Mesothelial cell of epicardium (in vitro differentiated cells): ENCODE results near the gene BHLHE41. TPM values are rescaled to one million over a fixed set of nuclear protein-coding genes. Genes with fewer than 3 reads are reported as not detected.

Experiments used
- DNase-seq, 2 experiments: peaks; one replicate each; pipeline ENCODE4 v3.0.0; 2021; ENCODE audit warnings: low spot score in 2 of 2; ENCODE audit not compliant: unreplicated experiment in 2 of 2
- H3K27ac Mint-ChIP-seq: 2 replicates; pipeline ENCODE4 v1.8.0; 2021; ENCODE audit warnings: mixed read lengths
- H3K27me3 Mint-ChIP-seq: 2 replicates; pipeline ENCODE4 v1.8.0; 2021; ENCODE audit warnings: low read depth, mixed read lengths
- H3K36me3 Mint-ChIP-seq: 2 replicates; pipeline ENCODE4 v1.8.0; 2021; ENCODE audit warnings: mixed read lengths
- H3K4me1 Mint-ChIP-seq: 2 replicates; pipeline ENCODE4 v1.8.0; 2021; ENCODE audit warnings: mixed read lengths
- H3K4me3 Mint-ChIP-seq: 2 replicates; pipeline ENCODE4 v1.8.0; 2021; ENCODE audit warnings: mild to moderate bottlenecking, moderate library complexity, mixed read lengths
- H3K9me3 Mint-ChIP-seq: 2 replicates; pipeline ENCODE4 v1.8.0; 2021; ENCODE audit warnings: mixed read lengths
- total RNA-seq: library from RNA; stranded (reverse); gene quantifications from 3 replicates; pipeline ENCODE4 v1.2.1, GENCODE V29; 2021
- TF ChIP-seq, protein P1 (sequence below): fragments of 200-600 bp; sonication (generic); IDR thresholded peaks from one replicate; pipeline ENCODE4 v1.5.0; 2021; ENCODE audit warnings: antibody characterized with exemption; ENCODE audit not compliant: unreplicated experiment

BHLHE41 gene
- total RNA-seq, 1 donor from 2014 or later = 9.2 TPM

DNA sequence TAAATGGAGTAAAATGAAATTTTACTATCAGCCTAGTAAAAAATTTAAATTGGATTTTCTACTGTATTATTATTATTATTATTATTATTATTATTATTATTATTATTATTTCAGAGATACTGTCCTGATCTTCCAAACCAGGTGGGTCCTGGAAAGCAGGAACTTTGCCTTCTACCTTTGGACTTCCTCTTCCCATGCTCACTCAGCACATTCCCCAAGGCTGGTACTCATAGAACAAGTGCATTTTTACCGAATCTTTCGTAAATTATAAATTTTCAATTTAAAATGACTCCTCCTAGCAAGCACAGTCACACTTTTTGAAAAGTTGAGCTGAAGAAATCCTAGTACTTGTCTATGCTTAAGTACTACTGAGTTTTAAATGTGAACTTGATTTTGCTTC, 29.7 kb downstream of the BHLHE41 start:
- no peaks in the 10 kb centered on the region for H3K9me3 Mint-ChIP-seq
- H3K4me1 Mint-ChIP-seq = peaks cover 35% of the 10 kb centered on the region
- H3K27ac Mint-ChIP-seq = no peak overlapping the region
- DNase-seq = no peak
- TF ChIP-seq, protein P1, sequence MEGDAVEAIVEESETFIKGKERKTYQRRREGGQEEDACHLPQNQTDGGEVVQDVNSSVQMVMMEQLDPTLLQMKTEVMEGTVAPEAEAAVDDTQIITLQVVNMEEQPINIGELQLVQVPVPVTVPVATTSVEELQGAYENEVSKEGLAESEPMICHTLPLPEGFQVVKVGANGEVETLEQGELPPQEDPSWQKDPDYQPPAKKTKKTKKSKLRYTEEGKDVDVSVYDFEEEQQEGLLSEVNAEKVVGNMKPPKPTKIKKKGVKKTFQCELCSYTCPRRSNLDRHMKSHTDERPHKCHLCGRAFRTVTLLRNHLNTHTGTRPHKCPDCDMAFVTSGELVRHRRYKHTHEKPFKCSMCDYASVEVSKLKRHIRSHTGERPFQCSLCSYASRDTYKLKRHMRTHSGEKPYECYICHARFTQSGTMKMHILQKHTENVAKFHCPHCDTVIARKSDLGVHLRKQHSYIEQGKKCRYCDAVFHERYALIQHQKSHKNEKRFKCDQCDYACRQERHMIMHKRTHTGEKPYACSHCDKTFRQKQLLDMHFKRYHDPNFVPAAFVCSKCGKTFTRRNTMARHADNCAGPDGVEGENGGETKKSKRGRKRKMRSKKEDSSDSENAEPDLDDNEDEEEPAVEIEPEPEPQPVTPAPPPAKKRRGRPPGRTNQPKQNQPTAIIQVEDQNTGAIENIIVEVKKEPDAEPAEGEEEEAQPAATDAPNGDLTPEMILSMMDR = no peak
- H3K4me3 Mint-ChIP-seq = no peak overlapping the region
- no peaks in the 10 kb centered on the region for H3K27me3 Mint-ChIP-seq
- no peaks in the 10 kb centered on the region for H3K36me3 Mint-ChIP-seq

DNA sequence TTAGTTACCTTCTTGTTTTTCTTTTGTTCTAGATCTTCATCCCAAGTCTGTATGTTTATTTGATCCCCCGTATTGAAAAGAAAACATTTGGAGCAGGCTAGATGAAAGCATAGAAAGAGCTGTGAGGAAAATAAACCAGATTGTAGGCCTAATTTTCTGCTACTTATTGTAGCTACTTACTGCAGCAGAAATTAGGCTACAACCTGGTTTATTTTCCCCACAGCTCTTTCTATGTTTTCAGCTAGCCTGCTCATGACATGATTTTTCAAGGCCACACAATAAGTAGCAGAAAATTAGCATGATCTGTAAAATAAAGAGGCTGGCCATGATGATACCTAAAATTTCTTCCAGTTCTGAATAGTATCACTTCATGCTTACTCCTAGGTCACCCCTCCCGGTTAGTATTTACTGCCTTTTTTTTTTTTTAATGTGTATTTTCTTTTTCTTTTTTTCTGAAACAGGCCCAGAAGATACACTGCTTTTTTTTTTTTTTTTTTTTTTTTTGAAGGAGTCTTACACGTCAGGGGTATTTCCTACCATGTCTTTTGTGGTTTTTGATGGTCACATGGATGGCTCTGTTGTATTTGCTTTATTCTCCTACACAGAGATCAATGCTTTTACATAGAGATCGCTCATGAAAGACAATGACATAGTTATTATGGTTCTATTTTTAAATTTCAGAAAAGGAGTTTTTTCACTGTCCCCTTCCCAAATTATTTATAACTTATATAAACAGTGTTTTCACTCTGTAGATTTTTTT, 32.3 kb downstream of the BHLHE41 start:
- DNase-seq = no peak
- no peaks in the 10 kb centered on the region for H3K27me3 Mint-ChIP-seq
- H3K9me3 Mint-ChIP-seq = no peaks in the 10 kb centered on the region
- H3K36me3 Mint-ChIP-seq = no peaks in the 10 kb centered on the region
- no peak overlapping the region for H3K4me3 Mint-ChIP-seq
- TF ChIP-seq, protein P1 = no peak
- no peak overlapping the region for H3K27ac Mint-ChIP-seq
- H3K4me1 Mint-ChIP-seq = peaks cover 34% of the 10 kb centered on the region

DNA sequence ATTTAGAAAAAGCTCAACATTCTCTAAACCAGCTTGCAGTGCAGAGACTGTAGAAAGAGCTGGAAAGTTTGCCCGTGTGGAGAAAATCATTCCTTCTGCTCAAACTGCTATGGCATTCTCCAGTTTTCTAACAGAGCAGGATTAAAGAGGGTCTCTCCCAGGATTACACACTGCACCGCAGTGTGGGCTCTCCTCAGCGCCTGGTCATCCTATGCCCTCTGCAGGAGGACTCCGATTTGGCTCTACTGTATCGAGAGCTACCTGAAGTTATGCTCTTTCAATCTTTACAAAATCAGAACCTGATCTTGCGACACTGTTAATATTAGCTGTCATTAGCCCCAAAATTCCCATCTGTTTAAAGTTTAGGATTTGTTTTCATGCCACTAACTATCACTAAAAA, 33.0 kb downstream of the BHLHE41 start:
- Mint-ChIP-seq H3K36me3 (no peaks in the 10 kb centered on the region), H3K4me1 (peaks cover 28% of the 10 kb centered on the region), H3K27ac (peak overlapping the region; percentile 24), H3K27me3 (no peaks in the 10 kb centered on the region), H3K4me3 (no peak overlapping the region), H3K9me3 (no peaks in the 10 kb centered on the region)
- DNase-seq = no peak
- TF ChIP-seq, protein P1 = no peak

DNA sequence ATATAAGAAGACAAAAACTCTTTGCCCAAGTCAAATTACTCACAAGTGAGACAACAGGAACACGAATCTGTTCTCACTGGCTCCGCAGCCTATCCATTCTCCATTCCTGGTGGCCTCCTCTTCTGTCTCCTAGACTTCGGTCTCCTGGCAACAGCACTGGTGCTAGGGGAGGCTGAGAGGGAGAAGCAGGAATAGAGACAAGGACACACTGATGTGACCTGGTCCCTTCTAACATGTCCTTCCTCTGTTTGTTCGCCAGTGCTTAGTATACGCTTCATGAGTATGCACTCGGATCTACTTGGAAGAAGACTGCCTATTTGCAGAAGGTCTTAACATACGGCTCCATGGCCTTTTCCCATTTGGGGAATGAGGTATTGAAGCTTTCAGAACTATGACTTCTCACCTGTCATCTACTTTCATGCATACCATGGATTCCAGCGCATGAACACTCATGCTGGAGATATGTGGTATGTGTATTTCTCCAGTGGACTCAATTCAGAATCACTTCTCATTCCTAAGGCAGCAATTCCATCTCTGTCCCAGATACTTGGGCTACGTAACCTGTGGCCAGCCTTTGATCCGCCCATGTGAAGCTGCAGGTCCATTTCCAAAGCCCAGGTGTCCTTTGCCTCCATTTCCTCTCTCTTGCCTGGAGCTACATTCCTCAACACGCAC, 33.9 kb downstream of the BHLHE41 start:
- Mint-ChIP-seq H3K36me3 (no peaks in the 10 kb centered on the region), H3K9me3 (no peaks in the 10 kb centered on the region), H3K27me3 (no peaks in the 10 kb centered on the region), H3K4me1 (peaks cover 20% of the 10 kb centered on the region), H3K27ac (peak overlapping the region; percentile 72), H3K4me3 (no peak overlapping the region)
- DNase-seq = no peak
- TF ChIP-seq, protein P1 = no peak

DNA sequence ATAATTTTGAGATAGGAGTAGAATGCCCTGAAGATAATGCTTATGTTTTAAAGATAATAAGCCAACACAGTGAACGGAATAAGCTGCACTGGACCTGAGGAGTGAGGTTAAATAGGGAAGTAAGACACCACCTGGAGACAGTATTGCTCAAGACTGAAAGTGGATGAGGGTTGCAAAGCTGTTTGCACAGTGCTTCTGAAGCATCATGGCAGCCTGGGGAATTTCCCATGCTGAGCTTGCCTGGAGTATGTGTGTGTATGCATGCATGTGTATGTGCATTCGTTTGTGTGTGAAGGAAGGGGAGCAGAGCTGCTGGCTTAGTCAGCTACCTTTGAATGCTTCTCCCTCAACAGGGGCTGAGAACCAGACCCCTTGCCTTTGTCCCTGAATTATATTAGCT, 35.8 kb downstream of the BHLHE41 start:
- Mint-ChIP-seq H3K4me1 (peaks cover 16% of the 10 kb centered on the region), H3K27ac (no peak overlapping the region), H3K36me3 (peaks cover 7% of the 10 kb centered on the region), H3K4me3 (no peak overlapping the region), H3K9me3 (peaks cover 7% of the 10 kb centered on the region), H3K27me3 (no peaks in the 10 kb centered on the region)
- TF ChIP-seq, protein P1 = no peak
- no peak for DNase-seq
